VCaP (cell line): ENCODE data around the gene CDC5L.
"Not testable (repeated sequence)": the region's sequence is repeated elsewhere in the genome, so short reads cannot be mapped to it uniquely, and the experiment has no call there.

ENCODE experiments used
- H3K27ac ChIP-seq: fragments of 450-650 bp; 2 replicates; pipeline ENCODE4 v1.5.1; 2017
- CTCF ChIP-seq: fragments of 450-650 bp; conservative IDR thresholded peaks from 2 replicates; pipeline ENCODE4 v1.5.1; 2017; ENCODE audit warnings: mild to moderate bottlenecking, moderate library complexity

CDC5L gene

DNA sequence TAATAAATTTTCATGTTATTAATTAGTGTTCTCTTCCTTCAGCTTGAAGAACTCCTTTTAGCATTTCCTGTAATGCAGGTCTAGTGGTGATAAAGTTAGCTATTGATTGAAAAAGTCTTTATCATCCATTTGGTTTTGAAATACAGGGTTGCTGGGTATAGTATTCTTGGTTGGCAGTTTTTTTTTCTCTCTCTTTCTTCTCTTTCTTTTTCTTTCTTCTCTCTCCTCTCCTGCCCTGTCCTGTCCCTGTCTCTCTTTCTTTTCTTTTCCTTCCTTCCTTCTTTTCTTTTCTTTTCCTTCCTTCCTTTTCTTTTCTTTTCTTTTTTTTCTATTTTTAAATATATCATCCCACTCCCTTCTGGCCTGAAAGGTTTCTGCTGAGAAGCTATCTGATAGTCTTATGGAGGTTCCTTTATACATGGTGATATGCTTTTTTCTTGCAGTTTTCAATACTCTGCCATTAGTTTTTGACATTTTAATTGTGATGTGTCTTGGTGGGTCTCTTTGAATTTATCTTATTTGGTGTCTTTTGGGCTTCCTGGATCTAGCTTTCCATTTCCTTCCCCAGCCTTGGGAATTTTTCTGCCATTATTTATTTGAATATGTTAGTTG is 55.4 kb downstream of the CDC5L start:
- H3K27ac ChIP-seq = no peak overlapping the region
- TF ChIP-seq CTCF = no peak

DNA sequence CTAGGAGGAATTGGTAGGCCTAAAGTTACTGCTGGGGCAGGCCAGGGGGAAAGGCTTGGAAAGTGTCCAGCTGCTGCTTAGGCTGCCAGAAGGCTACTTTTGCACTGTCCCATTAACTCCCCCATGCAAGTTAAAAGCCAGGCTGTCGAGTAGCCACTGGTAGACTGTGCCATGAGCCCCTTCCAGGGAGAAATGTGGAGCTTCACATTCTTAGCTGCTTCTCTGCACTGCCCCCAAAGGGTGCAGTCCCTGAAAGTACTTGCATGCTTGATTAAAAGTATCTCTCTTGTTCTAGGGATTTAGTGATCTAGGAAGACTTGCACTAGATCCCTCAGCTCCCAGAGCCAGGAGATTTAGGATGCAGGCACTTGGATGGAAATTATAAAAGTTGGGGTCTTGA is 57.3 kb downstream of the CDC5L start:
- peak overlapping the region; percentile 73 for H3K27ac ChIP-seq
- no peak for TF ChIP-seq CTCF

DNA sequence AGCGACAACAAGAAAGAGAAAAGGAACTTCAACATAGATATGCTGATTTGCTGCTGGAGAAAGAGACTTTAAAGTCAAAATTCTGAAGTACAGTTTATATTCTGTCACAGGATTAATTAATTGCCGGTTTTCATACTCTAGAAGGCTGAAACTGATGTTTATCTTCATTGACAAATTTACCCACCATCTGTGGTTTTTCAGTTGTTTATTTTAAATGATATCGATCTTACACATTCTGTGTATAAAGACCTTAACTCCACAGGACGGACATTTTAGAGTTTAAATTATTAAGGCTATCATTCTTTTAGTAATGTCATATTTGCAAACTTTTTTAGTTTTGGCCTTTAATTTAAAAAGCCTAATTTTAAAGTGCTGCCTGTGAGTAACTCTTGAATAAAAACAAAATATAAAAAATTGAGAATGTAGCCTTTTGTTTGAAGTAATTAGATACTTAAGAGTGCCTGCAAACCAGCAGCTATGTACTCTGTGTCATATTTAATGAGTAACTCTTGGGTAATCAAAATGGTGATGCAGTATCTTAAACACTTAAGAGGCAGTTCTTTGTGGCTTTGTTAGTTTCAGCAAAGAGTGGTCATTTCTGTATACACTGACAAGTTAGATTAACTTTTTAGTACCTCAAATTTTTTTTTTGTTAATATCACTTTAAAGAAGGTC is 59.3 kb downstream of the CDC5L start:
- no peak for TF ChIP-seq CTCF
- peak overlapping the region; percentile 73 for H3K27ac ChIP-seq

GRCh38 chr6:44449181-44449580 is 61.7 kb downstream of the CDC5L start:
- not testable (repeated sequence) for H3K27ac ChIP-seq

GRCh38 chr6:44451803-44452695 is 64.5 kb downstream of the CDC5L start:
- no peak overlapping the region for H3K27ac ChIP-seq
- no peak for TF ChIP-seq CTCF

GRCh38 chr6:44452725-44453124 is 65.2 kb downstream of the CDC5L start:
- no peak overlapping the region for H3K27ac ChIP-seq

GRCh38 chr6:44453146-44453545 is 65.6 kb downstream of the CDC5L start:
- no peak overlapping the region for H3K27ac ChIP-seq
- no peak for TF ChIP-seq CTCF

More at GRCh38 chr6:44452725-44453124, 65.2 kb downstream of the CDC5L start:
- TF ChIP-seq CTCF = no peak
